NCI-H82 (cell line): Measurements from ENCODE around the gene AOC1.
"Not testable (repeated sequence)": the region's sequence is repeated elsewhere in the genome, so short reads cannot be mapped to it uniquely, and the experiment has no call there.

Experiments used
- DNase-seq: peaks from one replicate; lab custom pipeline; 2025; lab: John Stamatoyannopoulos, UW

AOC1 gene, protein sequence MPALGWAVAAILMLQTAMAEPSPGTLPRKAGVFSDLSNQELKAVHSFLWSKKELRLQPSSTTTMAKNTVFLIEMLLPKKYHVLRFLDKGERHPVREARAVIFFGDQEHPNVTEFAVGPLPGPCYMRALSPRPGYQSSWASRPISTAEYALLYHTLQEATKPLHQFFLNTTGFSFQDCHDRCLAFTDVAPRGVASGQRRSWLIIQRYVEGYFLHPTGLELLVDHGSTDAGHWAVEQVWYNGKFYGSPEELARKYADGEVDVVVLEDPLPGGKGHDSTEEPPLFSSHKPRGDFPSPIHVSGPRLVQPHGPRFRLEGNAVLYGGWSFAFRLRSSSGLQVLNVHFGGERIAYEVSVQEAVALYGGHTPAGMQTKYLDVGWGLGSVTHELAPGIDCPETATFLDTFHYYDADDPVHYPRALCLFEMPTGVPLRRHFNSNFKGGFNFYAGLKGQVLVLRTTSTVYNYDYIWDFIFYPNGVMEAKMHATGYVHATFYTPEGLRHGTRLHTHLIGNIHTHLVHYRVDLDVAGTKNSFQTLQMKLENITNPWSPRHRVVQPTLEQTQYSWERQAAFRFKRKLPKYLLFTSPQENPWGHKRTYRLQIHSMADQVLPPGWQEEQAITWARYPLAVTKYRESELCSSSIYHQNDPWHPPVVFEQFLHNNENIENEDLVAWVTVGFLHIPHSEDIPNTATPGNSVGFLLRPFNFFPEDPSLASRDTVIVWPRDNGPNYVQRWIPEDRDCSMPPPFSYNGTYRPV

DNA sequence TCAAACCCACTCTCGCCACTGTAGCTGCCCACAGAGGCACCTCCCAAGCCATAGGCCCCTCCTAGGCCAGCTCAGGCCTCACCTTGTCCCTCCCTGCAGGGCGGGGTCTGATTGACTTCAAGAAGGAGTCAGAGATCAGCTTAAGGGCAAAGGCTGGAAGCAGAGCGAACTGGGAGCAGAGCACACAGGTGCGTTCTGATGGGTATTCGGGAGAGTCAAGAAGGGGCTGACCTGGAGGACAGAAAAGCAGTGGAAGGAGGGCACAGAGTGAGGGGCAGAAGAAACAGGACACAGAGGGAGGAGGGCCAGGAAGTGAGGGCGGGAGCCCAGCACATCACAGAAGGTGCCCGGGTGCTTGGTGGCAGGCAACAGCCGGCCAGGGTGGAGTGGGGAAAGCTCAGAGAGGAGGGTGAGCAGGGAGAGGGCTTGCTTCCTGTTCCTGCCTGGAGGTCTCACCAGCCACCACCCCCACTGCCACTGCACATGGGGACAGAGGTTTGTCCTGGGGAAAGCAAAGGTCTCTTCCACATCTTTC, at the start of gene AOC1:
AOC1 (plus strand) TSS at position 147 of the 535 bp plus-strand sequence. CDS start 3,954 bp downstream, outside the sequence.
- peak; percentile 8 for DNase-seq

DNA sequence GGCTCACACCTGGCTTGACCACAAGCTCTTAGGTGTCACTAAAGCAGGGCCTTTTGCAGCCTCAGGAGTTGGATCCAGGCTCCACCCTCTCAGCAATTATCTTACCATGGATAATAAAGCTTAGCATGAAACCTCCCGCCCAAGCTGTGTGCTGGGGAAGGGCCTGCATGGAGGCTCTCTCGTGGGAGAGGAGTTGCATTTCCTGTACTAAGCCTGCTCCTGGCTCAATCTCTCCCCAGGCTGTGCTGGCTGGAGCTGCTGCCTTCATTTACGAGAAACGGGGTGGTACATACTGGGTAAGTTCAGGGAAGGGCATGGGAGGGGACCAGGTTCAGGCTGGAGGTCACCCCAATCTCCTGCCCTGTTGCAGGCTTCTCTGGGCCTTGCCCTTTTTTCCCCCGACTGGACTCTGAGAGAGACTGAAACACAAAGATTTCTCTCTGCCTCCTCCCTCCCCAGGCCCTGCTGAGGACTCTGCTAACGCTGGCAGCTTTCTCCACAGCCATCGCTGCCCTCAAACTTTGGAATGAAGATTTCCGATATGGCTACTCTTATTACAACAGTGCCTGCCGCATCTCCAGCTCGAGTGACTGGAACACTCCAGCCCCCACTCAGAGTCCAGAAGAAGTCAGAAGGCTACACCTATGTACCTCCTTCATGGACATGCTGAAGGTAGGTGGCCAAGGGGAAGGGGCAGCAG, 49.0 kb upstream of the AOC1 start:
- peak; percentile 42 for DNase-seq

DNA sequence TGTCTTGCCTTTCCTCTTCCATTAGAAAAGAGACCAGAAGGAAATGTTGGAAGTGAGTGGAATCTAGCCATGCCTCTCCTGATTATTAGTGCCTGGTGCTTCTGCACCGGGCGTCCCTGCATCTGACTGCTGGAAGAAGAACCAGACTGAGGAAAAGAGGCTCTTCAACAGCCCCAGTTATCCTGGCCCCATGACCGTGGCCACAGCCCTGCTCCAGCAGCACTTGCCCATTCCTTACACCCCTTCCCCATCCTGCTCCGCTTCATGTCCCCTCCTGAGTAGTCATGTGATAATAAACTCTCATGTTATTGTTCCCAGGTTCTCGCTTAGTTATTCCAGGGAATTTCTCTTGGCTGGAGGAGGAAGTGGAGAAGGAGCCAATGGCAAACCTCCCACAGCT, 47.5 kb upstream of the AOC1 start:
- DNase-seq: no peak

DNA sequence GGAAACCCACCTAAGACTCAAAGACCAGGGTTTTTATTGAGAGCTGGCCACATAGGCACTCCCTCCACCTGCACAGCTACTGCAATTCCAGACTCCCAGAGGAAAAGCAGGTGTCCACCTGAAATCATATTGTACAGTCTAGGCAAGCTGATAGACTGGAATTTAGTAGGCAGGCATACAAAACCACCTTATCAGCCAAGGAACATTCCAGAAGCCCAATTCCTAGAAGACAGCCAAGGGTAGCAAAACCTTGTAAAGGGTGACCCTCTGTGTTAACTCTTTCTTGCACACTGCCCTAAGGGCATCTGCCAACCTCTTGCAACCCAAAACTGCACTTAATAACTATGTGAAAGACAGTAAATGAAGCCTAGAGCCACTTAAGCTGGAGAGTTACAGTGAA, 46.5 kb upstream of the AOC1 start:
- DNase-seq: no peak

DNA sequence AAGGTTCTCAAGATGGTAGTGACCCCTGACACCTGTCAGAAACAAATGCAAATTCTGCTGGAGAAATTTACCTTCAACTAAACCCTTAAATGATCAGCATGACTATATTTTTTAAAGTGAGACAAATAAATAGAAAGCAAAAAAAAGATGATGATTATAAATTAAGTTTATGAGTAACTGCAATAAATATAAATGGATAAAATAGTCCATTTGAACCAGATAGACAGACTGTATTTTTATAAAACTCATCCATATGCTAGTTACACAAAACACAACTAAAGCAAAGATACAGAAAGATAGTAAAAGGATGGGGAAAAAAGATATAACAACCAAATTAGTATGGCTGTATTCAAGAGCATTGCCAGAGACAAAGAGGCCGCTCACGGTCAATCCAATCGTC, 45.9 kb upstream of the AOC1 start:
- no peak for DNase-seq

DNA sequence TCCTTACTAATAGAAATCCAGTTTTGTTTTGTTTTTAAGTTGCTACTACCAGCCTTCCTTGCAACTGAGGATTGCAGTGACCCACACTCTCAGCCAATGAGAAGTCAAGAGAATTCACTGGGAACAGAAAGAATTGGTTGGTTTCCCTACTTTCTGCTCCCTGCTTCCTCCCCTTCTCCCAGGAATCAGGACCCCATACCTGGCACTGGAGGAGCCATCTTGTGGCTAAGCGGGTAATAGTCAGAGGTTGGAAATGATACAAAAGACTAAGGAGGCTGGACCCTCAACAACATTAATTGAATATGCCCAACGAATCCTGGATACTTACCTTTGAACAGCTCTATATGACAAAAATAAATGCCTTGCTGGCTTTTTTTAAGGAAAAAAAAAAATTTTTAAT, 45.5 kb upstream of the AOC1 start:
- no peak for DNase-seq

DNA sequence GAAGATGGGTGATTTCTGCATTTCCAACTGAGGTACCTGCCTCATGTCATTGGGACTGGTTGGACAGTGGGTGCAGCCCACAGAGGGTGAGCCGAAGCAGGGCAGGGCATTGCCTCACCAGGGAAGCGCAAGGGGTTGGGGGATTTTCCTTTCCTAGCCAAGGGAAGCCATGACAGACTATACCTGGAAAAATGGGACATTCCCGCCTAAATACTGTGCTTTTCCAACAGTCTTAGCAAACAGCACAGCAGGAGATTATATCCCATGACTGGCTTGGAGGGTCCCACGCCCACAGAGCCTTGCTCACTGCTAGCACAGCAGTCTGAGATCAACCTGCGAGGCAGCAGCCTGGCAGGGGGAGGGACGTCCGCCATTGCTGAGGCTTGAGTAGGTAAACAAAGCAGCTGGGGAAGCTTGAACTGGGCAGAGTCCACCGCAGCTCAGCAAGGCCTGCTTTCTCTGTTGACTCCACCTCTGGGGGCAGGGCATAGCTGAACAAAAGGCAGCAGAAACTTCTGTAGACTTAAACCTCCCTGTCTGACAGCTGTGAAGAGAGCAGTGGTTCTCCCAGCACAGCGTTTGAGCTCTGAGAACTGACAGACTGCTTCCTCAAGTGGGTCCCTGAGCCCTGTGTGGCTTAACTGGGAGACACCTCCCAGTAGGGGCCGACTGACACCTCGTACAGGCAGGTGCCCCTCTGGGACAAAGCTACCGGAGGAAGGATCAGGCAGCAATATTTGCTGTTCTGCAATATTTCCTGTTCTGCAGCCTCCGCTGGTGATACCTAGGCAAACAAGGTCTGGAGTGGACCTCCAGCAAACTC, 44.5 kb upstream of the AOC1 start:
- DNase-seq: not testable (repeated sequence)

DNA sequence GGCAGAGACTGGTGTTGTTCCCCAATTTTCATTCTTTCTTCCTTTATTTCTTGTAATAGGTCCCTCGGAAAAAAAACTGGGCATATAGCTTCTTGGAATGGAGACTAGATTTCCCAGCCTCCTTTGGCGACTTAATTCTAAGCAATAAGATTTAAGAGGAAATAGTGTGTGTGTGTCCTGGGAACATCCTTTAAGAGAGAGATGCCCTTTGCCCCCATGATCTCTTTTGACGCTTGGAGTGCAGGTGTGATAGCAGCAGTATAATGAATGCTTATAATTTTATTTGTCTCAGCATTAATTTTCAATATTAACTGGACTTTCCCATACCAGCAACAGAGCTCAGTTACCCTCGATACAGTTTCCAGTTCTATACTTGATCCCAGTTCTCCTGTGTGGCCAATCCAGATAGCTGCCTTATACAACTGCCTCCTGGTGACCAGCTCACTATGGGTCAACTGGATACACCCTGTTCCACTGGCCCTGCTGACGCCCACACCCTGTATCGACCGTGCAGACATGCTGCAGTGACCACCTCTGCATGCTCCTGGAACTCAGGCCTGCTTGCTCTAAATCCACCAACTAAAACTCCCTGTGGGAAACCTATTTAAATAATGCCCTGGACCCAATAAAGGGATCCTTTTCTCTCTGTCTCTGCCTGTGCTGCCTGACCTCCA, 37.9 kb upstream of the AOC1 start:
- no peak for DNase-seq

DNA sequence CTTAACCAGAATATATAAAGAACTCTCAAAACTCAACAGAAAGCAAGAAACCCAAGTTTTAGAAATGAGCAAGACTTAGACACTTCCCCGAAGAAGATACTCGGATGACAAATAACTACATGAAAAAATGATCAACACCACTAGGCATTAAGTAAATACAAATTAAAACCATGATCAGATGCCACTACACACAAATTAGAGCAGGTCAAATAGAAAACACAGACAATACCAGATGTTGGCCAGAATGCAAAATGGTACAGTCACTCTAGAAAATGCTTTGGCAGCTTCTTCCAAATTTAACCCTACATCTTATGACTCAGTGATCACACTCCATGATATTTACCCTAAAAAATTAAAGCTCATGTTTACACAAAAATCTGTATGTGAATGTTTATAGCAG, 33.3 kb upstream of the AOC1 start:
- no peak for DNase-seq

DNA sequence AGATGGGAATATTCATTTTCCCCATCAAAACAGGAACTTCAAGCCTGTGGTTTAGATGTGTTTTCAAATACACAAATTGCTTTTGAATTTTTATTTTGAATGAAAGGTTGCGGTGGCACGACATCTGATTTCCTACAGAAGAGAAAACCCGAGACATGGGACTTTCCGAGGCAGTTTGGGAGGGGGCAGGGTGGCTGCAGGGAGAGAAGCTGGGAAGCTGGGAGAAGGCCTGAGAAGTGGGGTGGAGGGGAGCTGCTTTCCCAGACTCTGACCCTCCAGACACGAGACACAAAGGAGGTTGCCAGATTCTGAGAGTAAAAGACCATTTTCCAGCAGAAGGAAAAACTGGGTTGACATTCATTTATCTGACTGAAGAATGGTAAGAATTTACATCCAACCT, 32.2 kb upstream of the AOC1 start:
- no peak for DNase-seq

DNA sequence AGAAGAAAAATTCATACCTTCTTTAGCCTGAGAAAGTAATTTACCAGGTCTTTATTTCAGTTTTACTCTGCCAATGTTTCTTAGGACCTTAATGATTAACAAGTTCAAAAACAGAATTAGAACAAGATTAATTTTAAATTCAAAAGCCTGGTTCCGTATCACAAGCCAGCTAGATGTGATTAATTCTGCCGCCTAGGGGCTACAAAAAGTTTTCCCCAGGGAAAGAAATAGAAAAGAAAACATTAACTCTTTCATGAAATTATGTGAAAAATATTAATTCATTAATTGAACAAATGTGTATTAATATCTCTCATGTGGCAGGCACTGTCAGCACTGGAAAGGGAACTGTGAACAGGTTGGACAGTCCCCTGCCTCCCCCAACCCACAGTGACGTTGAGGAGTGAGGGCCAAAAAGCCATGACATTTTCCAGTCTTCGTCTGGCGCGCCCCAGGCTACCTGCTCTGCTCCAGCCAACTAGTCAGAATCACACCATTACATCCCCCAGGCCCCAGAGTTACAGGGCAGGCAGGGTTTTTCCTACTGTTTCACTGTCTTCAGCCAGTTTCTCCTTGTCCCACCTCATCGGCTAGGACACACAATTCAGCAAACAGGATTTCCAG, 31.6 kb upstream of the AOC1 start:
- no peak for DNase-seq

DNA sequence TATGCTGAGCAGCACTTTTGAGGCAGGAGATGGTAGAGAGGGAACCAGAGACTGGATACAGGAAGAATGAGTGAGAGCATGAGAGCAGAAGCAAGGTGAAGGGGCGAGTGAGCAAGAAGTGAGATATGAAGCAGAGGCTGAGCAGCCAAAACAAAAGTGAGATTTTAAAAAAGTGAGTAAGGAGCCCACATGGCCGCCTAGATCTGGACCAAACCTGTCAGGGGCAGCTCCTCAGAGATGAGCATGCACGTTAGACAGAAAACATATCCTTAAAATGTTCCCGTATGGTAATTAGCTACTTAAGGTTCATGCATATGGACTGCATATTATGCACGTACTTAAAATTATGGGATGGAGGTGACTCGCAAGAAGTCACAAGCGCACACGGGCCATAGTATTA, 29.3 kb upstream of the AOC1 start:
- DNase-seq: no peak

DNA sequence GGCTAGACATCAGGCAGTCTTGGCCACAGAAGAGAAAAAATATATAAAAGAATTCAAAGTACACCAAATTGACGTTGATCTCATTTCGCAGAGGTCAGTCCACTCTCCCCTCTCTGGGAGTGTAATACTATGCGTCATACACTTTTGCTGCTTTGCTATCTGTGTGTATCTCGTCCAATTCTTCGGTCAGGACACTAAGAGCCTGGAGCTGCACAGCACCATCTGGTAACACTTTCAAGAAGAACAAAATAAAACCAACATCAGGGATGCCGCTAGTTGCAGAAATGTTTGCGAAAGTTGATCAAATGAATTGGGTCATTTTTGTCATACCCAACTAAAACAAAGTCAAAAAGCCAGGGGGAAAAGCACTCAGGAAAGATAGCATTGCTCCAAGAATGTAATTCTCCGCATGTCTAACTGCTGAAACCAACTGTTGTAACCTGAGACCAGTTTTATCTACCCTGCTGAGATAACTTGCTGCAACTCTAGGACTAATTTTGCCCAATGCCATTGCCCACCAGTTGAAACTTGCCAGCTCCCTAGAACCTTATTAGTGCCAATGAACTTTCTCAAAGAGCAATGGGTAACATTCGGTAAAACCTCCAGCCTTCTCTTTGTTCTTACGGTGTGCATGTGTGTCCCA, 28.7 kb upstream of the AOC1 start:
- DNase-seq: no peak

DNA sequence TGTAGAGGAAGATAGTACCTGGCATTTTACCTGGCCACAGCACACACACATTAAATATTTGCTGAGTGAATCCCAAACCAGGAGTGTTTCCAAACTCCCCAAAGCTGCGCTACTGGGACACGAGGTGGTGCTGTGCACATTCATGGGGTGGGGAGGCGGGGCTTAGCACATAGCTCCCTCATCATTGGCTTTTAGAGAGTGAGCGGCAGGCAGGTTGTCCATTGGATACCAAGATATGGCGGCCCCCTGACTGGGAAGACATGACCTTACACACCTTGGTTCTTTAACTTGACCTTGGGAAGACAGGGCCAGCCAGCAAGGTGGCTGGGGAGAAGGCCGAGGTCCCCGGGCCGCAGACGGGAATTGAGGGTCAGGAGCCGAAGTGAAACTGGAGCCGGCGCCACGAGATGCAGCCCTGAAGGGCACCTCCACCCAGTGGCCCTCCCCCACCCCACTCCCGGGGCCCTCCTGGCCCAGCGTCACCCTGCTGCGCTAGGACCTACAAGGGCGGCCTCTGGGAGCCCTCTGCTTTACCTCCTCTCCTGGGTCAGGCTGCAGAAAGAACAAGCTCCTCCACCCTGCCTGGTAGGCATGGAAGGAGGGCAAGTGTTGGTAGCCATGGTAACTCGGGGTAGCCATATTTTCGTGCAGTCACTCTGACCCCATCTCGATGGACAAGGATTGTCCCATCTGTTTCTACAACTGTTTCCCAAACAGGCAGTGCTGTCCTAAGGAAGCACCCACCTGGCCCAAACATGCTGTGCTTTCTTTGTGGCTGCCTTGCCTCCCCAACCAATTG, 27.7 kb upstream of the AOC1 start:
- DNase-seq: no peak

DNA sequence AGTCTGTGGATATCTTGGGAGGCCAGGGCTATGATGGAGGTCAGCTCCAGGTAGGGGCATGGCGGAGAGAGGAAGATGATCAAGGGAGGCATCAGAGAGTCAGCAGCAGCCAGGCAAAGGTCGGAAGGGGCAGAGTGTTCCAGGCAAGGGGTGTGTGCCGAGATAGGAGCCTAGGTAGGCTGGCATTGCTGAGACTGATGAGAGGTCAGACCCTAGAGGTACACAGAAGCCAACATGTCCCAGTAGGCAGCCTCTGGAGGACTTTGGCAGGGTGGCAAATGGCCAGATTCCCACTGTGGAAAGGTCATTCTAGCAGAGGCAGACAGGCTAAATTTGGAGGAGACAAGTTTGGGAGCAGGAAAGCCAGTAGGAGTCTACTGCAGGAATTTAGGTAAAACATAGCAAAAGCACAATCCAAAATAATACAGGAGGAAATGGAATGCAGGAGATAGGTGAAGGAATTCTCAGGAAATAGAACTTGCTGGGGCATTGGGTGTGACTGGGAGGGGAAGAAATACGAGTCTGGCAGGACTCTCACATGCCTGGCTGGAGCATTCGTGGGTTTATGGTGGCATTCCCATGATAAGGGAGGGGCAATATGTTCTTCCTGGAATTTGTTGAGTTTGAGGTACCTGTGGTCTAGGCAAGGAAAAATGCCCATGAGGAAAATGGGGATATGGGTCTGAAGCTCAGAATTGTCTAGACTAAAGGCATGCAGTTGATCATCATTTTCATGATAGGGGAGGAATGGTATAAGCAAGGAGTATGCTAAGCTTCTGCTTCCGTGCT, 26.1 kb upstream of the AOC1 start:
- DNase-seq: no peak

DNA sequence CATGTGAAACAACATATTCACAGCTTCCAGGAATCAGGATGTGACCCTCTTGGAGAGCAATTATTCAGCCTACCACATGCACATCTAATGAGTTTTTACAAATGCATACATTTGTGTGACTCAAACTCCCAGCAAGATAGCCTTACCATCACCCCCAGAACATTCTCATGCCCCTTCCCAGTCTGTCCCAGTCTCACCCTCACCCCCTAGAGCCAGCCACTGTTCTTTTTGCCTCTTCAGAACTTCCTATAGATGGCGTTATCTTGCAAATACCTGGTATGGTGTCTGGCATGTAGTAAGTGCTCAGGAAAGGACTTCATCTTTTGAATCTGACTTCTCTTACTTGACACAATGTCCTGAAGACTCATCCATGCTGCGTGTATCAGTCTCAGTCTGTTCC, 23.9 kb upstream of the AOC1 start:
- no peak for DNase-seq

DNA sequence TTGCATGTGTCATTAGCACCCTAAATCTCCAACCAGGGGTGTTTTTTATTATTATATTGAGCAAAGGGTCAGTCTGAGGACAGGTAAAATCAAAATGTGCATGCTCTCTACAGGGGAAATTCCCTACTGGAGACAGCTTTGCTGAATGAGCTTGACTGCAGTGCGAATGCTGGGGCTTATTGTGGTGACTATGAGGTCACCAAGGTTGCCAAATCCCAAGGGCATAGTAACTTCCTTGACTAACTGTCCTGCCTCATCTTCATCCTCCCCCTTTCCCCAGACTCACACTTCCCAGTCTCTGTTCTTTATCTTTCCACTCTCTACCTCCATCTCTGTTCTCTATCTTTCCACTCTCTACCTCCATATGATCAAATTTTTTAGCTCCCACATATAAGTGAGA, 22.9 kb upstream of the AOC1 start:
- DNase-seq: peak; percentile 54

DNA sequence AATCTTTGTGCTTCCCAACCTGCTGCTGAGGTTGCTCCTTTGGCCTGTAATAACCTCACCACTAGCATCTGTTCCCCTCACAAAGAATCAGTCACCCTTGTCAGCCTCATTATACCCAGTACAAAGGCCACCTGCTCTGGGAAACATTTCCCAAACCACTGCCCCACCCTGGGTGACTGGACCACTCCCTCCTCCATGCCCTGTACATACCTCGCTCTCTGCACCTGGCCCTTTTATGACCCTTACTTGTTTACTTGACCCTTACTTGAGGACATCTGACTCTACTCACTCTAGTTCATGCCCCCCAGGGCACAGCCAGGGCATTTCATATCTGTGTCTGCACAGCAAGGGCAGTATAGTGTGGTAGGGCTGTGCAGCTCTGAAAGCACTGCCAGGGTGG, 21.4 kb upstream of the AOC1 start:
- DNase-seq: peak; percentile 75

DNA sequence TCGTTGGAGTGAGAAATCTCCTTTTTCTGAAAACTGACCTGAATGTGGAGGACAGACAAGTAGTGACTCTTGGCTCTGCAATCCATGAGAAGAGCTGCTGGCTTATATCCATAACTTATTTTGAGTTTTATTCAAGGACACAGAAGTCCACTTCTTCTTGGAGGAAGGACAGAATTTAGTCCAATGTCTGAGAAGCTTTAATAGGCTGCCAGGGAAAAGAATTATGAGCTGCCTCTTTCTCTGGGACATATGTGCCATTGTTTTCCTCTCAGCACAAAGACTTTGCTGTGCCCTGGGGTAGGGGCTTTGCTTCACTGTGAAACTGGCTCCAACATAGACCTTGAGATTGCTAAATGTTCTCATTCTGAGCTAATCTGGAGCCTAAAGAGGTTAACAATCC, 20.5 kb upstream of the AOC1 start:
- no peak for DNase-seq
